Mucosa of gallbladder (tissue), 1 donor: ENCODE data around the gene AGMO. TPM values are rescaled to one million over a fixed set of nuclear protein-coding genes. Genes with fewer than 3 reads are reported as not detected.

Experiments
- DNase-seq: peaks from one replicate; pipeline ENCODE4 v3.0.0-alpha.2; 2020; ENCODE audit warnings: low spot score
- total RNA-seq: library from RNA; stranded (reverse); gene quantifications from one replicate; pipeline ENCODE4 v1.2.1, GENCODE V29; 2021
- donor health status: DM: no; HTN: no; CAD: no.

AGMO gene
- total RNA-seq, 1 donor from 2014 or later: 8.3 TPM

- DNase-seq: no peak
These were observed 58.1 kb downstream of the AGMO start for GRCh38 chr7:15503603-15504290.

DNA sequence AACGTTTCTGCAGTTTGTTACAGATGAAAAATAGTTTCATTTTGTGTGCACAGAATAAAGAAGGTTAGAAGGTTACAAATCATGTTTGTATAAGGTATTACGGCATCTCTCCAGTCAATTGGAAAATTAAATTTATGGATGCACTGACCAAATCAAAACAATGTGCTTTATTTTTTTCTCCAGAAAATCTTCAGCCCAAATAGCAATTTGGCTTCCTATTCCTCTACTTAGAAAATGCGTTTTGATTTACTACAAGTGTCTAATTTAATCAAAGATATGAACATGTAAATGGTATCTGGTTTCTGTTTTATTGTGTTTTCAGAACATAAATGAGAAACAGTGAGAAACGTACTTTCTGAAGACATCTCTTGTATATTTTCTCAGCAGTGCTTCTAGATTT is 63.4 kb downstream of the AGMO start:
- no peak for DNase-seq

DNA sequence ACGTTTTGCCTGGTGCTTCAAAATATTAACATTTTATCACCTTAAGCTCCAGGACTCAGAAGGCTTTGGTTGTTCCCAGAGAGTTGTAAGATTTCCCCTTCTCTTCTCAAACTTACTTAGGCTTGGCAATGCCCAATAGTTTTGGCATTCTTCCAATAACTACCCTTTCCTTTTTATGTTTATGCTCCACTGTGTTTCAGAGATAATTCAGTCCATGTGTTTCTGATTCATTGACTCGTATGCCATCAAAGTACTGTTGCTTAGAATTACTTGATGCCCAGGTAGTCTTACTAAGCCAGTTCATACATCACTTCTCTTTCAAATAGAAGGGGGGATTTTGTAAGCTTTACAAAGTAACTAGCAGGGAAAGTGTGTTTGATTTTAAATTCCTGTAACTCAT is 66.6 kb downstream of the AGMO start:
- DNase-seq: no peak

- no peak for DNase-seq
These were observed 67.1 kb downstream of the AGMO start for GRCh38 chr7:15494711-15495110.

- DNase-seq: no peak
These were observed 70.5 kb downstream of the AGMO start for GRCh38 chr7:15491361-15491760.

GRCh38 chr7:15490291-15490690 is 71.5 kb downstream of the AGMO start:
- DNase-seq: no peak

GRCh38 chr7:15489861-15490260 is 72.0 kb downstream of the AGMO start:
- DNase-seq: no peak

GRCh38 chr7:15489383-15489782 is 72.4 kb downstream of the AGMO start:
- no peak for DNase-seq

GRCh38 chr7:15488401-15488800 is 73.4 kb downstream of the AGMO start:
- DNase-seq: no peak

DNA sequence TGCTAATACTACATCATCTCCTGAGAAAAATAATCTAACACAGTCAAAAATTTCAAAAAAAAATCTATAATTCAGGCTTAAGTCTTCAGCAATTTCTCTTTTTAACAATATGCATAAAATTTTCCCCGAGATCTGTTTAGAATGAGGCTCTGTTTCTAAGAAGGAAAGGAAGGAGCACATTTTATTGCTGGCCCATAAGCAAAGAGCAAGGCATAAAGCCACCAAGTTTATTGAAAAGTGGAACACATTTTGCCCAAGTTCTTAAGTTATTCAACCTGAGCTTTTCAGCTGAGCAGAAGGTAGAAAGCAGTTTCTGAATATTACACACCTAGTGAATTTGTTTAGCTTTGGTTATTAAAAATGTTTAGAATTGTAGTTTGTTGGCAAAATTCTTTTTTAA is 73.9 kb downstream of the AGMO start:
- DNase-seq: no peak

GRCh38 chr7:15485998-15486397 is 75.8 kb downstream of the AGMO start:
- no peak for DNase-seq

DNA sequence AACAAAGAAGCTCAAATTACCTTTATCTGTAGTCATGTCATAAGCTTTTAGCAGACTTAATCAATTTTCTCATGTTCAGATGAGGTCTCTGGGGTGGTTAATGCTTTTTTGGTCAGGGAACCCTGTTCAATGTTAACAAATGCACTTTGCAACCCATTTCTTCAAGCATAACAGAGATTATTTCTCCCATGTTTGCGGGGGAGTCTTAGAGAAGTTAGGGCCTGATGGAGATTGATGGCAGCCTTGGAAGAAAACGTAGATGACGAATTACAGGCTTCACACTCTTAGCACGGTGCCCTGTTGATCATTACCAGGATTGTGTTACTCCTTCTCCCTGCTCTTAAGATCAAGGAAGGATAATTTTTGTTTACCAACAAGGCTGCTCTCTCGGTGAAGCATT is 76.4 kb downstream of the AGMO start:
- DNase-seq: no peak

DNA sequence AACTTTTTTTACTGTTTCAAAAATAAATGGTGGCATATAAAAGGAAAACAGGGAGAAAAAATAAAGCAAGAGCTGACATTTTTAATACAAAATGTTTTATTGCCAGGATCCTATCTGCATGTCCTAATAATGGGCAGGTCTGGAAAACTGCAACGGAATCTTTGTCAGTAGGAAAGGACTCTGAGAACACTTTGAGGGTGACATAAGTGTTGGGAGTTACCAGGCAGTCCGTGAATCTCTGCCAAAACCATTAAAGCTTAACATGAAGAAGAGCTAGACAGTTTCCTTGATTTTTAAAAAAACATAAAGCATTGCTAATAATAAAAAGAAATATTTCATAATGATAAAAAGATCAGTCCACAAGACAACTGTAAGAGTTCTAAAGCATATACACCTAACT is 80.7 kb downstream of the AGMO start:
- no peak for DNase-seq

DNA sequence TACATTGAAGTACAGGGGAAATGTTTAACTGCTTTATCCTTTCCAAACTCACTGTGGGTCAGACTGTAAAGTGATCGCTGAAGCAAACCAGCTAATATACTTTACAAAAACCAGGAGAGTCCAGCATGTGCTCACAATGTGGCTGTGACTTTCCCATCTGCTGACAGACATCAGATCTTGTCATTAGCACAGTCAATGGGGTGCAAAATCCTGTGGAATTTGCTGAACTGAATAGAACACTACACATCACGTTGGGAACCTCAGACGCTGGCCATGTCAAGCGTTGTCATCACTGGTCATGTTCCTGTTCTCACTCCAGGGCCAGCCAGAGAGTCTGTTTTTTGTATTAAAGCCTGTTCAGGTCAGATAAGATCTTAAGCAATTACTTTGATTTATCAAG is 83.4 kb downstream of the AGMO start:
- DNase-seq: no peak

GRCh38 chr7:15476531-15476918 is 85.3 kb downstream of the AGMO start:
- no peak for DNase-seq

DNA sequence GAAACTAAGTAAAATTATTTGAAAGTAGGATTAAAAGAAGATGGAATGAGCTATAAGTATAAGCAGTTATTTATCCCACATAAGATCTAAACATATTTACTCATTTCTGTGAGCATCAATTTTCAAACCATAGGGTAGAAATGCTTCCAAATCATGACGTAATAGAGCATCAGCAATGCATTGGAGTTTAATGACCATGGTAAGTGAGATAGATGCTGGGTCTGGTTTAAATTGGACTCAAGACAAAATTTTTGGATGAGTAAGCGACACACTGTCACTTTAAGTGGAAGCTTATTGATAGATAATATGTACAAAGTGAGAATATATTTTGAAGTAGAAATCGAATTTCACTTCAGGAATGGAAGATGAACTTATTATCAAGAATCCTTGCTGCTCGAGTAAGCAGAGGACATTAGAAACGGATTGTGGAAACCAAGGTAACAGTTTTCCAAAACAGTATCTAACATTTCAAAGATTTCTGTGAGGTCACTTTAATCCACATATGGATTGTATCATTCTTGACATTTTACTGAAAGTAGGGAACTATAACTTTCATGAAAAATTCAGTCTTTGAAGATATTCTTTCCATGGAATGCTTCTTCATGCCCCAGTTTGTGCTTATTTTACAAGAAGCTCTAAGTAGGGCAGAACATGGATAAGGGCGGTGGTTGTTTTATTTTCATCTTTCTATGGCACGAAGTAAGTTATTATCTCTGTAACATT is 85.8 kb downstream of the AGMO start:
- DNase-seq: no peak

GRCh38 chr7:15471669-15471950 is 90.2 kb downstream of the AGMO start:
- no peak for DNase-seq

GRCh38 chr7:15470825-15471668 is 90.8 kb downstream of the AGMO start:
- DNase-seq: no peak

- no peak for DNase-seq
These were observed 97.1 kb downstream of the AGMO start for GRCh38 chr7:15464667-15465121.

DNA sequence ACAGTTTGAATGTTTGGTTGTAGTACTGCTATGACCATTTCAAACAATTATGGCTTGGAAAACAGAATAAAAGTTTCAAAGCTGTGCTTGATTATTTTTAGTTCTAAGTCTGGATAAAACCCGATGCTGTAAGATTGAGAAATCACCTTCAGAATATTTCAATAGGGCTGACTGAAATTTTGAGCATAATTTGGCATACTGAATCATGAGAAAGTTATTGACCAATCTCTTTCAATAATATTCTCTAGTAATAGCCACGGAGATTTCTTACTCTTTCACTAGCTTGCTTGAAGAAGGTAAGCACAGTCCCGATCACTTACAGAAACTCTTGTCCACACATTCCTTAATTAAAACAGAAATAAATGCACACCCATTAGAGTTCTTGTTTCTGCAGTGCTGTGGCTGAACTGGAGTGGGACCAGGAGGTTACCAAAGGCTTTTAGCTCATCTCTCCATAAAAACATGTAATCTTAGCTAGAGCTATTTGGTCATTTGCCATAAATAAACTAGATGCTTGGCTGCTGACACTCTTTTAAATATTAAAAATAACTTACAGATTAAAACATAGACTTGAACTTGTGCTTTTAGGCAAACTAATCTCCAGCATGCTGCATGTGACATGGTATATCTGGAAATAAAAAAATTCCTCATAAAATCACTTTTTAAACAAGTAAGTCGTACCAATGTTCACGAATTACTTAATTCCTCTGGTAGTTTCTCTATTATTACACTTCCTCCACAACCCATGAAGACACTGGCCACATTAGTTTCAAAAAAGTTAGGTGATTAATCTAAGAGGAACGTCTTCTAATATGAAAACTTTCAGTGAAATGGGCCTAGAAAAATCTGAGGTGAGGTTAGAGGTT is 97.8 kb downstream of the AGMO start:
- DNase-seq: no peak

- DNase-seq: no peak
These were observed 99.0 kb downstream of the AGMO start for GRCh38 chr7:15462721-15463389.
